ENCODE data around the gene DDAH2.

DDAH2 gene

DNA sequence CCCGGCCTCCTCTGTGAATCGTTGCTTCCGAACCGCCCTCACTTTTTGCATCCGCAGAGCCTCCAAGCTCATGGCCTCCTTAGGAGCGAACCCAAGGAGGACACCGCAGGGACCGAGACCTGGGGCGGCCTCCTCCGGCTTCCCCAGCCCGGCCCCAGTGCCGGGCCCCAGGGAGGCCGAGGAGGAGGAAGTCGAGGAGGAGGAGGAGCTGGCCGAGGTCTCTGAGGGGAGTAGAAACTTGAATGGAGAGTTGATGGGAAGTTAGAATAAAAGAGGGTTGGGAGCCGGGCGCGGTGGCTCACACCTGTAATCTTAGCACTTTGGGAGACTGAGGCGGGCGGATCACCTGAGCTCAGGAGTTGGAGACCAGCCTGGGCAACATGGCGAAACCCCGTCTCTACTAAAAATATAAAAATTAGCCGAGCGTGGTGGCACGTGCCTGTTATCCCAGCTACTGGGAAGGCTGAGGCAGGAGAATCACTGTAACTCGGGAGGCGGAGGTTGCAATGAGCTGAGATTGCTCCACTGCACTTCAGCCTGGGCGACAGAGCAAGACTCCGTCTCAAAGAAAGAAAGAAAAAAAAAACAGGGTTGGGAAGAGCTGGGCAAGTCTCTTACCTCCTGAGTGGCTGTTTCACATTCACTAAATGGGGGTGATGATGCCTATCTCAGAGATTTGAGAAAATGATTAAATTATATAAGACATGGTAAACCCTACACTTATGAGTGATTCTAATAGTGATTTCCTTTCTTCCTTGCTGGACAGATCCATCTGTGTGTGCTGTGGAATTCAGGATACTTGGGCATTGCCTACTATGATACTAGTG, 11.5 kb upstream of the DDAH2 start:
- peaks cover 52% of the 10 kb centered on the region for H3K4me1 ChIP-seq (ENCODE audit: insufficient read depth, low read length)
- H3K4me3 ChIP-seq (ENCODE audit: low read depth in 1 of 2, low read length in 2 of 2) = peak overlapping the region; percentile 68 to 86
- no peaks in the 10 kb centered on the region for H3K9me3 ChIP-seq (ENCODE audit: insufficient read depth, low read length, severe bottlenecking)
- peak; percentile 56 for DNase-seq
- peak overlapping the region; percentile 99 for H3K9ac ChIP-seq (ENCODE audit: low read depth, low read length)
- TF ChIP-seq, protein P1, sequence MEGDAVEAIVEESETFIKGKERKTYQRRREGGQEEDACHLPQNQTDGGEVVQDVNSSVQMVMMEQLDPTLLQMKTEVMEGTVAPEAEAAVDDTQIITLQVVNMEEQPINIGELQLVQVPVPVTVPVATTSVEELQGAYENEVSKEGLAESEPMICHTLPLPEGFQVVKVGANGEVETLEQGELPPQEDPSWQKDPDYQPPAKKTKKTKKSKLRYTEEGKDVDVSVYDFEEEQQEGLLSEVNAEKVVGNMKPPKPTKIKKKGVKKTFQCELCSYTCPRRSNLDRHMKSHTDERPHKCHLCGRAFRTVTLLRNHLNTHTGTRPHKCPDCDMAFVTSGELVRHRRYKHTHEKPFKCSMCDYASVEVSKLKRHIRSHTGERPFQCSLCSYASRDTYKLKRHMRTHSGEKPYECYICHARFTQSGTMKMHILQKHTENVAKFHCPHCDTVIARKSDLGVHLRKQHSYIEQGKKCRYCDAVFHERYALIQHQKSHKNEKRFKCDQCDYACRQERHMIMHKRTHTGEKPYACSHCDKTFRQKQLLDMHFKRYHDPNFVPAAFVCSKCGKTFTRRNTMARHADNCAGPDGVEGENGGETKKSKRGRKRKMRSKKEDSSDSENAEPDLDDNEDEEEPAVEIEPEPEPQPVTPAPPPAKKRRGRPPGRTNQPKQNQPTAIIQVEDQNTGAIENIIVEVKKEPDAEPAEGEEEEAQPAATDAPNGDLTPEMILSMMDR (IDR thresholded peaks at IDR 0.05; ENCODE audit: borderline replicate concordance, extremely low read depth, low read length, poor library complexity, severe bottlenecking) = no peak
- TF ChIP-seq EZH2 (IDR thresholded peaks at IDR 0.05; ENCODE audit: borderline replicate concordance, low read depth, low read length, severe bottlenecking) = no peak
- peak overlapping the region; percentile 61 for H2AFZ ChIP-seq (ENCODE audit: low read depth, low read length)
- H3K27me3 ChIP-seq (ENCODE audit: insufficient read depth, low read length, poor library complexity) = no peaks in the 10 kb centered on the region
- no peak for ATAC-seq (ENCODE audit: insufficient read depth, low read depth)
- peak overlapping the region; percentile 99 for H3K27ac ChIP-seq (ENCODE audit: low read length)
- no peaks in the 10 kb centered on the region for H4K20me1 ChIP-seq (ENCODE audit: insufficient read depth, low read length)
- peaks cover 48% of the 10 kb centered on the region for H3K79me2 ChIP-seq (ENCODE audit: insufficient read depth, low read length)
- H3K36me3 ChIP-seq (ENCODE audit: insufficient read depth, low read length) = peaks cover 43% of the 10 kb centered on the region
- peak overlapping the region; percentile 69 for H3K4me2 ChIP-seq (ENCODE audit: insufficient read depth, low read length)

GRCh38 chr6:31739639-31740396, 10.7 kb upstream of the DDAH2 start, which contains the start of gene MSH5:
Gene MSH5, plus strand, starts transcription at chr6:31740005. Its CDS starts 462 bp downstream, at chr6:31740467.
- peak within 1 kb of the TSS; percentile 99 for H3K27ac ChIP-seq (ENCODE audit: low read length)

GRCh38 chr6:31737991-31738979, 9.2 kb upstream of the DDAH2 start:
- DNase-seq = peak; percentile 89
- Histone ChIP-seq H3K9me3 (ENCODE audit: insufficient read depth, low read length, severe bottlenecking) (no peaks in the 10 kb centered on the region), H3K27me3 (ENCODE audit: insufficient read depth, low read length, poor library complexity) (no peaks in the 10 kb centered on the region), H2AFZ (ENCODE audit: low read depth, low read length) (no peak overlapping the region), H3K4me1 (ENCODE audit: insufficient read depth, low read length) (peaks cover 74% of the 10 kb centered on the region), H3K4me2 (ENCODE audit: insufficient read depth, low read length) (peak overlapping the region; percentile 76), H3K27ac (ENCODE audit: low read length) (peak overlapping the region; percentile 96), H3K79me2 (ENCODE audit: insufficient read depth, low read length) (peaks cover 70% of the 10 kb centered on the region), H3K36me3 (ENCODE audit: insufficient read depth, low read length) (peaks cover 35% of the 10 kb centered on the region), H3K9ac (ENCODE audit: low read depth, low read length) (peak overlapping the region; percentile 99), H4K20me1 (ENCODE audit: insufficient read depth, low read length) (peaks cover 17% of the 10 kb centered on the region), H3K4me3 (ENCODE audit: low read depth in 1 of 2, low read length in 2 of 2) (peak overlapping the region; percentile 4 to 62; a peak in 3 of 4 replicates)
- peak; percentile 47 for ATAC-seq (ENCODE audit: insufficient read depth, low read depth)
- TF ChIP-seq EZH2 (IDR thresholded peaks at IDR 0.05; ENCODE audit: borderline replicate concordance, low read depth, low read length, severe bottlenecking) = no peak
- TF ChIP-seq, protein P1 (IDR thresholded peaks at IDR 0.05; ENCODE audit: borderline replicate concordance, extremely low read depth, low read length, poor library complexity, severe bottlenecking) = peak; percentile 65

More at GRCh38 chr6:31739639-31740396, 10.7 kb upstream of the DDAH2 start, which contains the start of gene MSH5:
- H3K4me3 ChIP-seq (ENCODE audit: low read depth in 1 of 2, low read length in 2 of 2) = peak within 1 kb of the TSS; percentile 68 to 86
- H3K79me2 ChIP-seq (ENCODE audit: insufficient read depth, low read length) = peaks cover 56% of the 10 kb centered on the region
- no peaks in the 10 kb centered on the region for H3K9me3 ChIP-seq (ENCODE audit: insufficient read depth, low read length, severe bottlenecking)
- ATAC-seq (ENCODE audit: insufficient read depth, low read depth) (peak; percentile 82), DNase-seq (peak; percentile 99)
- H3K36me3 ChIP-seq (ENCODE audit: insufficient read depth, low read length) = peaks cover 38% of the 10 kb centered on the region
- H3K9ac ChIP-seq (ENCODE audit: low read depth, low read length) = peak within 1 kb of the TSS; percentile 99
- H3K4me2 ChIP-seq (ENCODE audit: insufficient read depth, low read length) = peak within 1 kb of the TSS; percentile 76
- H3K27me3 ChIP-seq (ENCODE audit: insufficient read depth, low read length, poor library complexity) = no peaks in the 10 kb centered on the region
- H2AFZ ChIP-seq (ENCODE audit: low read depth, low read length) = peak within 1 kb of the TSS; percentile 61
- TF ChIP-seq, protein P1 (IDR thresholded peaks at IDR 0.05; ENCODE audit: borderline replicate concordance, extremely low read depth, low read length, poor library complexity, severe bottlenecking) = no peak
- TF ChIP-seq EZH2 (IDR thresholded peaks at IDR 0.05; ENCODE audit: borderline replicate concordance, low read depth, low read length, severe bottlenecking) = no peak
- H4K20me1 ChIP-seq (ENCODE audit: insufficient read depth, low read length) = peaks cover 3% of the 10 kb centered on the region
- H3K4me1 ChIP-seq (ENCODE audit: insufficient read depth, low read length) = peaks cover 60% of the 10 kb centered on the region

Measured in DND-41 (cell line).